Stimulated activated CD4-positive, alpha-beta T cell treated with anti-CD3 and anti-CD28 coated beads, Interleukin-4, amount 100 ng/mL, for 1 hour (primary cell): Measurements from ENCODE around the gene KLF6.
A peak's percentile ranks its signal among the peaks of the same experiment; 100 is the strongest.

Experiments used
- DNase-seq: peaks from one replicate; pipeline ENCODE4 v3.0.0-alpha.2; 2020

KLF6 gene

GRCh38 chr10:3808689-3809199, 23.7 kb upstream of the KLF6 start:
- no peak for DNase-seq

- no peak for DNase-seq
Measured at GRCh38 chr10:3807928-3808496, 23.0 kb upstream of the KLF6 start.

GRCh38 chr10:3807211-3807927, 22.4 kb upstream of the KLF6 start:
- no peak for DNase-seq

GRCh38 chr10:3806603-3807002, 21.6 kb upstream of the KLF6 start:
- DNase-seq: no peak

- DNase-seq: peak; percentile 31
Measured at GRCh38 chr10:3805791-3806461, 20.9 kb upstream of the KLF6 start.

GRCh38 chr10:3805201-3805790, 20.3 kb upstream of the KLF6 start:
- no peak for DNase-seq

- peak; percentile 48 for DNase-seq
Measured at GRCh38 chr10:3803927-3804741, 19.1 kb upstream of the KLF6 start.

- no peak for DNase-seq
Measured at GRCh38 chr10:3803295-3803926, 18.4 kb upstream of the KLF6 start.

GRCh38 chr10:3802526-3803265, 17.7 kb upstream of the KLF6 start:
- DNase-seq: no peak

- DNase-seq: no peak
Measured at GRCh38 chr10:3801558-3802192, 16.7 kb upstream of the KLF6 start.

GRCh38 chr10:3800586-3800985, 15.6 kb upstream of the KLF6 start:
- DNase-seq: no peak

GRCh38 chr10:3797750-3798149, 12.7 kb upstream of the KLF6 start:
- DNase-seq: no peak

- no peak for DNase-seq
Measured at GRCh38 chr10:3793553-3793952, 8.5 kb upstream of the KLF6 start.

GRCh38 chr10:3792710-3793219, 7.8 kb upstream of the KLF6 start:
- DNase-seq: no peak

GRCh38 chr10:3791974-3792633, 7.1 kb upstream of the KLF6 start:
- DNase-seq: no peak

GRCh38 chr10:3790858-3791257, 5.8 kb upstream of the KLF6 start:
- no peak for DNase-seq

- no peak for DNase-seq
Measured at GRCh38 chr10:3790272-3790671, 5.3 kb upstream of the KLF6 start.

- no peak for DNase-seq
Measured at GRCh38 chr10:3789621-3790020, 4.6 kb upstream of the KLF6 start.

GRCh38 chr10:3787816-3788215, 2.8 kb upstream of the KLF6 start:
- DNase-seq: no peak

GRCh38 chr10:3787016-3787400, 2.0 kb upstream of the KLF6 start:
- no peak for DNase-seq
